Transverse colon (tissue), 4 donors: ENCODE measurements around the gene NFAM1. TPM values are rescaled to one million over a fixed set of nuclear protein-coding genes. Genes with fewer than 3 reads are reported as not detected.
A peak's percentile ranks its signal among the peaks of the same experiment; 100 is the strongest.

Experiments used
- DNase-seq: peaks from one replicate; pipeline ENCODE4 v3.0.0-alpha.2; 2019
- H3K27ac ChIP-seq, 4 donors: fragments of 200-600 bp; sonication (generic); 2 replicates each; pipeline ENCODE4 v1.5.1; 2016 to 2018; ENCODE audit warnings: inconsistent platforms in 4 of 4
- H3K27me3 ChIP-seq: fragments of 200-600 bp; sonication (generic); 2 replicates; pipeline ENCODE4 v1.5.1; 2017; ENCODE audit warnings: inconsistent platforms
- H3K36me3 ChIP-seq, 4 donors: fragments of 200-600 bp; sonication (generic); 2 replicates each; pipeline ENCODE4 v1.5.1; 2017 to 2019; ENCODE audit warnings: inconsistent platforms in 4 of 4
- H3K4me1 ChIP-seq, 4 donors: fragments of 200-600 bp; sonication (generic); 2 replicates each; pipeline ENCODE4 v1.5.1; 2017 to 2020; ENCODE audit warnings: inconsistent platforms in 4 of 4
- H3K4me3 ChIP-seq, 4 donors: fragments of 200-600 bp; sonication (generic); 1 replicate in 1 of 4; 2 replicates in 3 of 4; pipeline versions ENCODE4 v1.5.1 to v1.6.1; 2017 to 2019; ENCODE audit warnings: inconsistent platforms in 4 of 4
- H3K9me3 ChIP-seq, 2 donors: fragments of 200-600 bp; sonication (generic); 2 replicates each; pipeline ENCODE4 v1.5.1; 2017 to 2019; ENCODE audit warnings: inconsistent platforms in 2 of 2
- EP300 ChIP-seq: sonication (generic); formaldehyde crosslinking; IDR thresholded peaks from one replicate; pipeline ENCODE4 v1.6.1; 2017; ENCODE audit warnings: antibody characterized with exemption, low read depth
- POLR2A ChIP-seq: fragments of 450-650 bp; IDR thresholded peaks from one replicate; pipeline ENCODE4 v1.6.1; 2016; ENCODE audit warnings: antibody characterized with exemption, mild to moderate bottlenecking, moderate library complexity
- POLR2AphosphoS5 ChIP-seq, 3 donors: sonication (generic); formaldehyde crosslinking; IDR thresholded peaks; one replicate each; pipeline ENCODE4 v1.6.1; 2016; ENCODE audit warnings: antibody characterized with exemption in 3 of 3
- WGBS, 2 donors: methylation state at CpG; one replicate each; pipeline ENCODE4 v1.1.5; 2018; ENCODE audit warnings: low coverage in 1 of 2; 5-methylcytosine and 5-hydroxymethylcytosine counted together
- in situ Hi-C, 4 donors: fragments of 200-750 bp; cut with MboI; loops; one replicate each; pipeline versions ENCODE4 v1.15.0 to v1.15.1; 2017; ENCODE audit warnings: low sequenced_read_pairs in 3 of 4, low pct_ligation_motif_present in 1 of 4, low pct_unique_long_range_greater_than_20kb in 1 of 4
- intact Hi-C: fragments of 100-400 bp; cut with DNase I; formaldehyde crosslinking; loops from one replicate; pipeline ENCODE4 v1.15.1; 2023; ENCODE audit warnings: low total_unique reads
- total RNA-seq, 4 donors: library from RNA; depleted of rRNA; stranded (reverse); fragments of >200 nt; gene quantifications; one replicate each; pipeline ENCODE4 v1.1.0, GENCODE V29; 2016
- TF ChIP-seq, protein P1 (sequence below), 5 experiments: fragments of 200-600 bp in 3 of 5; fragments of 450-650 bp in 2 of 5; sonication (generic) in 3 of 5; IDR thresholded peaks; 1 replicate in 2 of 5; 2 replicates in 3 of 5; pipeline ENCODE4 v1.5.1; 2016 to 2017; ENCODE audit warnings: antibody characterized with exemption in 5 of 5, inconsistent platforms in 3 of 5, mild to moderate bottlenecking in 2 of 5, moderate library complexity in 1 of 5

Gene NFAM1, protein sequence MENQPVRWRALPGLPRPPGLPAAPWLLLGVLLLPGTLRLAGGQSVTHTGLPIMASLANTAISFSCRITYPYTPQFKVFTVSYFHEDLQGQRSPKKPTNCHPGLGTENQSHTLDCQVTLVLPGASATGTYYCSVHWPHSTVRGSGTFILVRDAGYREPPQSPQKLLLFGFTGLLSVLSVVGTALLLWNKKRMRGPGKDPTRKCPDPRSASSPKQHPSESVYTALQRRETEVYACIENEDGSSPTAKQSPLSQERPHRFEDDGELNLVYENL
- 1 to 10 TPM in 2 of 4 donors, not detected in 2; 1.1 to 1.4 TPM for total RNA-seq

DNA sequence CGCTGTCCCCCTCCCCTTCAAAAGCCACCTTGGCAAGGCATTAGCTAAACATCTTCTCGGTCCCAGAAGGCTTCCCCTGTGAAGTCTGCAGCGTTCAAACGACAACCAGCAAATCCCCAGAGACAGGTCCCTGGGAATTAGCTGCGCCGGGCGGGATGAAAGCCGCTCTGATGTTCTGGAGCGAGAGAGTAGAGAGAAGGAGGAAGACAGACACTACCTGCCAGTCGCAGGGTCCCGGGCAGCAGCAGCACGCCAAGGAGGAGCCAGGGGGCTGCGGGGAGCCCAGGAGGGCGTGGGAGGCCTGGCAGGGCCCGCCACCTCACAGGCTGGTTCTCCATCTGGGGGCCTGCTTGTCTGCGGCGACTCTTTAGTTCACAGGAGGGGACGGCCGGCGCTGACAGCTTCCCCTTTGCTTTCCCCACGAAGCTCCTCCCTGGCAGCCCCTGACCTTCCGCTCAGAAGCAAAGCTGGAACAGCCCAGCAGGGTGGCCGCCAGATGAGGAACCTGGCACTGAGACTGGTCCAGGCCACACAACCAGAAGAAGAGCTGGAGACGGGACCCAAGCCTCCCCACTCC lies at the start of gene NFAM1:
Gene NFAM1, minus strand, starts transcription at position 384 of the 577 bp plus-strand sequence. Its CDS starts 46 bp downstream, at position 338.
- DNase-seq: peak; percentile 30
- in situ Hi-C loops: loop anchor here (10.0 to 25.0 kb wide), 3 partner anchors 257 to 470 kb away; partner anchors contain the start of genes SEPTIN3 (in 4 of the 4) and SMIM45 (in 4 of the 4)
- H3K27me3 ChIP-seq: no peaks in the 10 kb centered on the region

DNA sequence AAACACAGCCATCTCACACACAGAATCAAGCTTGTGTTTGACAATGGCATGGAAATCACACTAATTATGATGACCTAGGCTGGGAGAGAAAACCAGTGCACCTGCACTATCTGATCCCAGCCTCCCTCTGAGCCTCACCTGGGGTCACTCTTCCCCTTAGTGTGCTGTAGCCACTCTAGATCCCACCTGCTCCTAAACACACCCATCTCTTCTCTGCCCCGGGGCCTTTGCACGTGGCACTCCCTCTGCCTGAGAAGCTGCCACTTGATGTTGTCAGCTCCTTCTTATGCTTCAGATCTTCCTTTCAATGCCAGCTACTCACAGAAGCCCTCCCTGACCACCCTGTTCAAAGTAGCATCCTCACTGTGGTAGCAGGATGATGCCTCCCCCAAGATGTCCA lies 42.9 kb upstream of the NFAM1 start:
- no peaks in the 10 kb centered on the region for H3K27me3 ChIP-seq
- 89% methylated on average over 2 of the region's 2 CpGs; no CpG with 5 or more reads in 1 of the 2 donors for WGBS, 2 donors
- H3K9me3 ChIP-seq: no peaks in the 10 kb centered on the region
- H3K4me3 ChIP-seq: no peak overlapping the region
- no peaks in the 10 kb centered on the region for H3K4me1 ChIP-seq
- no peak overlapping the region for H3K27ac ChIP-seq
- no peaks in the 10 kb centered on the region for H3K36me3 ChIP-seq
- no peak for TF ChIP-seq EP300
- no peak for TF ChIP-seq POLR2AphosphoS5 (IDR thresholded peaks at IDR 0.05)
- TF ChIP-seq, protein P1, sequence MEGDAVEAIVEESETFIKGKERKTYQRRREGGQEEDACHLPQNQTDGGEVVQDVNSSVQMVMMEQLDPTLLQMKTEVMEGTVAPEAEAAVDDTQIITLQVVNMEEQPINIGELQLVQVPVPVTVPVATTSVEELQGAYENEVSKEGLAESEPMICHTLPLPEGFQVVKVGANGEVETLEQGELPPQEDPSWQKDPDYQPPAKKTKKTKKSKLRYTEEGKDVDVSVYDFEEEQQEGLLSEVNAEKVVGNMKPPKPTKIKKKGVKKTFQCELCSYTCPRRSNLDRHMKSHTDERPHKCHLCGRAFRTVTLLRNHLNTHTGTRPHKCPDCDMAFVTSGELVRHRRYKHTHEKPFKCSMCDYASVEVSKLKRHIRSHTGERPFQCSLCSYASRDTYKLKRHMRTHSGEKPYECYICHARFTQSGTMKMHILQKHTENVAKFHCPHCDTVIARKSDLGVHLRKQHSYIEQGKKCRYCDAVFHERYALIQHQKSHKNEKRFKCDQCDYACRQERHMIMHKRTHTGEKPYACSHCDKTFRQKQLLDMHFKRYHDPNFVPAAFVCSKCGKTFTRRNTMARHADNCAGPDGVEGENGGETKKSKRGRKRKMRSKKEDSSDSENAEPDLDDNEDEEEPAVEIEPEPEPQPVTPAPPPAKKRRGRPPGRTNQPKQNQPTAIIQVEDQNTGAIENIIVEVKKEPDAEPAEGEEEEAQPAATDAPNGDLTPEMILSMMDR (IDR thresholded peaks at IDR 0.05): no peak
- no peak for TF ChIP-seq POLR2A
- intact Hi-C loops: no loop called here
- in situ Hi-C loops: no loop called here
- DNase-seq: no peak

More for the DNA sequence above, at the start of gene NFAM1:
- 62% methylated on average over 17 of the region's 24 CpGs; no CpG with 5 or more reads in 1 of the 2 donors for WGBS, 2 donors
- peak within 1 kb of the TSS in 1 of 4 donors; percentile 21 for H3K4me3 ChIP-seq
- peaks cover 0 to 22% (median 5%) of the 10 kb centered on the region in 4 donors for H3K4me1 ChIP-seq
- peak within 1 kb of the TSS in 3 of 4 donors; percentile 26 to 52 (median 33) for H3K27ac ChIP-seq
- TF ChIP-seq POLR2A (no peak), EP300 (no peak), POLR2AphosphoS5 (IDR thresholded peaks at IDR 0.05) (no peak)
- TF ChIP-seq, protein P1 (IDR thresholded peaks at IDR 0.05): no peak
- intact Hi-C loops: no loop called here
- H3K36me3 ChIP-seq: no peaks in the 10 kb centered on the region
- H3K9me3 ChIP-seq: no peaks in the 10 kb centered on the region

DNA sequence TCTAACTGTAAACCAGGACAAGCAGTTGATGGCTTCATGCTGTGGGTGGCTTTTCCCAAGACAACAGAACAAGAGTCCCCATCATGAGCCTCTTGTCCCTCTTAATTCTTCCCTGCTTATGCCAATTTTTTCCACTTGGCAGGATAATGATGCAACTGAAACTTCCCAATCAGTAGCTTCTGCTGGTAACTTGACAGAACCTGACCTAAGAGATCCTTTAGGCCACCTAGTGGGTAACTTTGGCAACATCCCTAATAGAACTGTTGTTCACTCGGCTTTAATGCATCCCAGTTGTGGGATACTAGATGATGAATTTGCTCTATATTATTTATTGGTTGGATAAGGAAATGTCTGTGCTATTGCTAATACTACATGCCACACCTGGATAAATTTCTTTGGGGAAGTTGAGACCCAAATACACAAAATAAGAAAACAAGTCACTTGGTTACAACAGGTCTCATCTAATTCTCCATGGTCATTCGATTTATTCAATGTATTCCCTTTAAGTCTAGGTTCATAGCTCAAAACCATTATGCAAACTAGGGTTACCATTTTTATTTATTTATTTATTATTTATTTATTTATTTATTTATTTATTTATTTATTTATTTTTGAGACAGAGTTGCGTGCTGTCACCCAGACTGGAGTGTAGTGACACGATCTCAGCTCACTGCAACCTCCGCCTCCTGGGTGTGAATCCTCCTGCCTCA lies 41.4 kb upstream of the NFAM1 start:
- intact Hi-C loops: no loop called here
- 50 to 67% methylated on average over 2 to 5 of the region's 5 CpGs for WGBS, 2 donors
- Histone ChIP-seq H3K27ac (no peak overlapping the region), H3K4me1 (no peaks in the 10 kb centered on the region), H3K36me3 (no peaks in the 10 kb centered on the region), H3K27me3 (no peaks in the 10 kb centered on the region), H3K9me3 (no peaks in the 10 kb centered on the region), H3K4me3 (no peak overlapping the region)
- TF ChIP-seq, protein P1 (IDR thresholded peaks at IDR 0.05): peak; percentile 44 to 65 (median 58)
- TF ChIP-seq EP300: no peak
- TF ChIP-seq POLR2AphosphoS5 (IDR thresholded peaks at IDR 0.05): no peak
- no peak for DNase-seq
- in situ Hi-C loops: no loop called here

DNA sequence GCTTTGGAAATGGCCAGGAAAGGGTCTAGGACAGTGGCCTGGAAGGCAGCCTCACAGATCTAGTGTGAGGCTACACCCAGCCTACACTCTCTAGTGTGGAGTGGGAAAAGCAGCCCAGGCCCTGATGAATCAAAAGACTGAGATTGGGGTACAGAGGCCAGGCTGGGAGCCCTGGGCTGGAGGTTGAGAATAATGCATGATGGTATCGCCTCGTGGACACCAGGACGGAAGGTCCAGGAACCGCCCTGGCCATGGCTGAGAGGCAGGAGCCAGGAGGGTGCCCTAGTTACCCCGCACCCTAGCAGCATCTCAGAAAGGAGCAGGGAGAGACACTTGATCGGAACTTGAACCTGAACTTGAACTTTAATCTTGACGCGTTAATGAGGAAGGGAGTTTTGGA lies 40.5 kb upstream of the NFAM1 start:
- no peak for TF ChIP-seq EP300
- TF ChIP-seq, protein P1 (IDR thresholded peaks at IDR 0.05): no peak
- no peak for TF ChIP-seq POLR2AphosphoS5 (IDR thresholded peaks at IDR 0.05)
- TF ChIP-seq POLR2A: no peak
- in situ Hi-C loops (no loop called here), intact Hi-C loops (no loop called here)
- DNase-seq: no peak
- H3K27ac ChIP-seq: no peak overlapping the region
- H3K4me3 ChIP-seq: no peak overlapping the region
- no peaks in the 10 kb centered on the region for H3K27me3 ChIP-seq
- 93% methylated on average over 8 of the region's 8 CpGs; no CpG with 5 or more reads in 1 of the 2 donors for WGBS, 2 donors
- no peaks in the 10 kb centered on the region for H3K4me1 ChIP-seq
- no peaks in the 10 kb centered on the region for H3K36me3 ChIP-seq
- no peaks in the 10 kb centered on the region for H3K9me3 ChIP-seq
